Measurements from ENCODE around the gene KLRB1. TPM values are rescaled to one million over a fixed set of nuclear protein-coding genes. Genes with fewer than 3 reads are reported as not detected.
"Not testable (repeated sequence)": the region's sequence is repeated elsewhere in the genome, so short reads cannot be mapped to it uniquely, and the experiment has no call there.

Gene KLRB1
- total RNA-seq, 1 donor from 2014 or later = not detected

DNA sequence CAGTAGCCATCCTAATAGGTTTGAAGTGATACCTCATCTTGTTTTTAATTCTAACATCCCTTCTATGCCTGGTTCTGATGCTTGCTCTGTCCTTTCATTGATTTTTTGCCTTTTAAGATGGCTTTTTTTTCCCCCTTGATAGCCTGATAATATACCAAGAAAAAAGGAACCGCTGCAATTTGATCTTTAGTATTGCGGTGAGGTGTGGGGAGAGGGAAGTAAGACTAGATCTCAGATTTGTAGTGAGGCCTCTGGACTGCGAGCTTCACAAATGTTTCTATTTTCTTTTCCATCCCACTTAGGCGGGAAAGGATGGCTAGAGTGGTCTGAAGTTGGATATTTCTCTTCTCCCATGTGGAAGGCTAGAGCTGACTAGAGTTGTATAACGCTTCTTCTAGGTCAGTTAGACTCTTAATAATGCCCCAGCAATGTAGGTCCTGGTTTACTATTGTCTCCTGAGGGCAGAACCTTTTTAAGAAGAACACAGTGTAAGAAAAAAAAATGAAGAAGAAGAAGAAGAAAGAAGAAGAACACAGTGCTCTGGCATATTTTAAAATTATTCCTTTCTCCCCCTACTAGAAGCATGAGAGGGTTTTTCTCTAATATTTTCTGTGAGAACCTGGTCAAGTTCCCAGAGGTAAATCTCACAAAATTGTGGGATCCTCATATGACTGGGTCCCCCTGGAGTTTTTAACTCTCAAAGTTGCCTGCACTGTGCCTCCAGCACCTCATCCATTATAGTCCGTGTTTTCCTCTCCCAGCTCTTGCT lies 11.9 kb upstream of the KLRB1 start:
- Mint-ChIP-seq H3K9me3 (ENCODE audit: unreplicated experiment) (no peaks in the 10 kb centered on the region), H3K27ac (ENCODE audit: unreplicated experiment) (no peak overlapping the region), H3K36me3 (ENCODE audit: unreplicated experiment) (no peaks in the 10 kb centered on the region), H3K4me1 (ENCODE audit: low read depth, unreplicated experiment) (no peaks in the 10 kb centered on the region), H3K4me3 (ENCODE audit: unreplicated experiment) (no peak overlapping the region), H3K27me3 (ENCODE audit: unreplicated experiment) (no peaks in the 10 kb centered on the region)
- TF ChIP-seq, protein P1, sequence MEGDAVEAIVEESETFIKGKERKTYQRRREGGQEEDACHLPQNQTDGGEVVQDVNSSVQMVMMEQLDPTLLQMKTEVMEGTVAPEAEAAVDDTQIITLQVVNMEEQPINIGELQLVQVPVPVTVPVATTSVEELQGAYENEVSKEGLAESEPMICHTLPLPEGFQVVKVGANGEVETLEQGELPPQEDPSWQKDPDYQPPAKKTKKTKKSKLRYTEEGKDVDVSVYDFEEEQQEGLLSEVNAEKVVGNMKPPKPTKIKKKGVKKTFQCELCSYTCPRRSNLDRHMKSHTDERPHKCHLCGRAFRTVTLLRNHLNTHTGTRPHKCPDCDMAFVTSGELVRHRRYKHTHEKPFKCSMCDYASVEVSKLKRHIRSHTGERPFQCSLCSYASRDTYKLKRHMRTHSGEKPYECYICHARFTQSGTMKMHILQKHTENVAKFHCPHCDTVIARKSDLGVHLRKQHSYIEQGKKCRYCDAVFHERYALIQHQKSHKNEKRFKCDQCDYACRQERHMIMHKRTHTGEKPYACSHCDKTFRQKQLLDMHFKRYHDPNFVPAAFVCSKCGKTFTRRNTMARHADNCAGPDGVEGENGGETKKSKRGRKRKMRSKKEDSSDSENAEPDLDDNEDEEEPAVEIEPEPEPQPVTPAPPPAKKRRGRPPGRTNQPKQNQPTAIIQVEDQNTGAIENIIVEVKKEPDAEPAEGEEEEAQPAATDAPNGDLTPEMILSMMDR (IDR thresholded peaks at IDR 0.05; ENCODE audit: partially characterized antibody, unreplicated experiment) = no peak
- DNase-seq = no peak

DNA sequence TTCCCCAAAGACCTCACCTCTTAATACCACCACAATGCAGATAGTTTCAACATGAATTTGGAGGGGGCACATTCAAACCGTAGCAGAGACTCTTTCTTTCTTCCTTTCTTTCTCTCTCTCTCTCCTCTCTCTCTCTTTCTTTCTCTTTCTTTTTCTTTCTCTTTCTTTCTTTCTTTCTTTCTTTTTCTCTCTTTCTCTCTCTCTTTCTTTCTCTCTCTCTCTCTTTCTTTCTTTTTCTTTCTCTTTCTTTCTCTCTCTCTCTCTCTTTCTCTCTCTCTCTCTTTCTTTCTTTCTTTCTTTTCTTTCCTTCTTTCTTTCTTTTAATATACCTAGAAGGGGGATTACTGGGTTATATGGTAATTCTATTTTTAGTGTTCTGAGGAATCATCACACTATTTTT lies 11.2 kb upstream of the KLRB1 start:
- not testable (repeated sequence) for H3K27me3 Mint-ChIP-seq (ENCODE audit: unreplicated experiment); H3K36me3 Mint-ChIP-seq (ENCODE audit: unreplicated experiment); H3K9me3 Mint-ChIP-seq (ENCODE audit: unreplicated experiment); H3K4me1 Mint-ChIP-seq (ENCODE audit: low read depth, unreplicated experiment); H3K4me3 Mint-ChIP-seq (ENCODE audit: unreplicated experiment); H3K27ac Mint-ChIP-seq (ENCODE audit: unreplicated experiment); DNase-seq

DNA sequence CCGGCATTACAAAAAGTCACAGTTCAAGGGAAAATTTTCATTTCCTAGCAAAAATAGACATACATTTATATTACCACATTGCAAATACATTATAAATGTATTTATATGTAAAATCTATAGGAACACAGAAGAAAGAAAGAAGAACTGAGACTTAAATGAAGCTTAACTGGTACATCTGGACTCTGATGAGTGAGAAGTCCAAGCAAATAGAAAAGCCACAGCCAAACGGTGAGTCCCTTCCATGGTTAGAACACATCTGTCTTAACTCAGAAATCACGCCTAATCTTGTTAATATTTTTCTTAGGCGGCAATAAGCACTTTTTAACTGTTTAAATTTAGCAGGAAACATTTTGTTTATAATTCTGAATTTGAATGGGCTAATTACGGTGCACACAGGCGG lies 9.4 kb upstream of the KLRB1 start:
- no peaks in the 10 kb centered on the region for H3K9me3 Mint-ChIP-seq (ENCODE audit: unreplicated experiment)
- peaks cover 4% of the 10 kb centered on the region for H3K27me3 Mint-ChIP-seq (ENCODE audit: unreplicated experiment)
- DNase-seq = no peak
- no peaks in the 10 kb centered on the region for H3K4me1 Mint-ChIP-seq (ENCODE audit: low read depth, unreplicated experiment)
- H3K36me3 Mint-ChIP-seq (ENCODE audit: unreplicated experiment) = no peaks in the 10 kb centered on the region
- TF ChIP-seq, protein P1 (IDR thresholded peaks at IDR 0.05; ENCODE audit: partially characterized antibody, unreplicated experiment) = no peak
- H3K4me3 Mint-ChIP-seq (ENCODE audit: unreplicated experiment) = no peak overlapping the region
- H3K27ac Mint-ChIP-seq (ENCODE audit: unreplicated experiment) = no peak overlapping the region

DNA sequence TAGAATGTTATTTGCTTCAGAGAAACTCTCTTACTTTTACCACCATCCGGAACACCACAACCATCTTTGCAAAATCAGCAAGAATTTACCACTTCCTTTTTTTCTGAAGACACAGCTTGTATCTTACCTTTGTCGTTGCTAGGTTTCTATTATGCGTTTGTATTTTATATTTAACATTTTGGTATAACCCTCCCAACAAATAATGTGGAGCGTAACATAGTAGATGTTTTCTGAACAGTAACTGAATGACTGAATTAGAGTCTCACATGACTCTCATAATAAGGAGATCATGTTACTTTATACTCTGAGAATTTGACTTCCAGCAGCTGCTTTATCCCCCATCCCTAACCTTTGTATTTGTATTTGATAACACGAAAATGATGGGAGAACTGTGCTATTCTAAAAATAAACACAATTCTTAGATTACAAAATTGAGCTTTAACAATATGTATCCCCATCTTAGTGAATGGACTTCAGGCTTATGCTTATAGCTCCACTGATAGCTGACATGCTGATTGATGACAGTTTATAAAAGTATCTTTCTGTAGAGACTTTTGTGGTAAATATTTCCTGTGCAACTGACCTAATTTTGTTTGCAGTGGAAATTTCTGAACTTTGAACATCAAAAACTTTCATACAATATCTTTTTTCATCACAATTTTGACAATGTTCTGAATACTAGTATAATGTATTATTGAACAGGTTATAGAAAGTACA lies 7.9 kb upstream of the KLRB1 start:
- Mint-ChIP-seq H3K4me1 (ENCODE audit: low read depth, unreplicated experiment) (no peaks in the 10 kb centered on the region), H3K27ac (ENCODE audit: unreplicated experiment) (no peak overlapping the region), H3K36me3 (ENCODE audit: unreplicated experiment) (no peaks in the 10 kb centered on the region), H3K27me3 (ENCODE audit: unreplicated experiment) (peaks cover 7% of the 10 kb centered on the region), H3K4me3 (ENCODE audit: unreplicated experiment) (no peak overlapping the region), H3K9me3 (ENCODE audit: unreplicated experiment) (no peaks in the 10 kb centered on the region)
- TF ChIP-seq, protein P1 (IDR thresholded peaks at IDR 0.05; ENCODE audit: partially characterized antibody, unreplicated experiment) = no peak
- no peak for DNase-seq

DNA sequence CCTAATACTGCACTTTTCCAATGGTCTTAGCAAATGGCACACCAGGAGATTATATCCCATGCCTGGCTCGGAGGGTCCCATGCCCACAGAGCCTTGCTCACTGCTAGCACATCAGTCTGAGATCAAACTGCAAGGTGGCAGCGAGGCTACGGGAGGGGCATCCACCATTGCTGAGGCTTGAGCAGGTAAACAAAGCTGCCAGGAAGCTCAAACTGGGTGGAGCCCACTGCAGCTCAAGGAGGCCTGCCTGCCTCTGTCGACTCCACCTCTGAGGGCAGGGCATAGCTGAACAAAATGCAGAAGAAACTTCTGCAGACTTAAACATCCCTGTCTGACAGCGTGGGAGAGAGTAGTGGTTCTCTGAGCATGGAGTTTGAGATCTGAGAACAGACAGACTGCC lies 2.9 kb upstream of the KLRB1 start:
- not testable (repeated sequence) for H3K27me3 Mint-ChIP-seq (ENCODE audit: unreplicated experiment); H3K9me3 Mint-ChIP-seq (ENCODE audit: unreplicated experiment); H3K4me3 Mint-ChIP-seq (ENCODE audit: unreplicated experiment); H3K27ac Mint-ChIP-seq (ENCODE audit: unreplicated experiment); H3K4me1 Mint-ChIP-seq (ENCODE audit: low read depth, unreplicated experiment); DNase-seq; H3K36me3 Mint-ChIP-seq (ENCODE audit: unreplicated experiment)
